GM12878 (cell line): Measurements from ENCODE around the gene BAZ2A. TPM values are rescaled to one million over a fixed set of nuclear protein-coding genes. Genes with fewer than 3 reads are reported as not detected.

Experiments used
- ATAC-seq: fragments of 200-7000 bp; cut with Tn5 transposase; 3 replicates; pipeline ENCODE4 v1.9.1; 2020; ENCODE audit warnings: mild to moderate bottlenecking, moderate library complexity
- BruUV-seq: library from RNA; stranded (reverse); fragments of 400-500 nt; replicated peaks from 2 replicates; lab custom pipeline; 2021; lab: Mats Ljungman, UMichigan
- CTCF ChIA-PET: fragments of 300-600 bp; sonication (Branson Sonifier 250); formaldehyde crosslinking; extraction: SDS; loops from one replicate; lab custom pipeline; 2021; ENCODE audit warnings: inconsistent platforms; lab: Yijun Ruan, JAX
- POLR2A ChIA-PET: fragments of 350-600 bp; formaldehyde crosslinking; extraction: SDS; loops from one replicate; lab custom pipeline; 2021; ENCODE audit warnings: inconsistent platforms; lab: Charles Lee
- RAD21 ChIA-PET: fragments of 300-600 bp; sonication (Branson Sonifier 250); formaldehyde crosslinking; loops from one replicate; lab custom pipeline; 2023; ENCODE audit warnings: antibody characterized with exemption; ENCODE audit not compliant: unreplicated experiment; lab: Charles Lee
- SMC1A ChIA-PET: fragments of 300-600 bp; sonication (Branson Sonifier 250); formaldehyde crosslinking; loops from one replicate; lab custom pipeline; 2023; ENCODE audit not compliant: unreplicated experiment, uncharacterized antibody; lab: Charles Lee
- DNase-seq: peaks from one replicate; pipeline ENCODE4 v3.0.0-alpha.2; 2011; ENCODE audit warnings: low read depth, low spot score
- FAIRE-seq: peaks from 3 replicates; lab custom pipeline; 2011; peaks lifted over from hg19 to GRCh38; lab: Jason Lieb, UNC
- H2AFZ ChIP-seq: 2 replicates; pipeline ENCODE4 v1.6.0; 2011; ENCODE audit warnings: low read depth, low read length, control low read depth; ENCODE audit not compliant: control insufficient read depth
- H3K27ac ChIP-seq: 2 replicates; pipeline ENCODE4 v1.5.1; 2011; ENCODE audit warnings: control low read depth; ENCODE audit not compliant: control insufficient read depth, insufficient read depth
- H3K27me3 ChIP-seq, 2 experiments: replicated peaks in 1 of 2; 2 replicates each; pipeline versions ENCODE4 v1.6.0 to v1.6.1; 2011; ENCODE audit warnings: low read length in 1 of 2; ENCODE audit not compliant: control insufficient read depth in 2 of 2, insufficient read depth in 2 of 2
- H3K36me3 ChIP-seq, 2 experiments: 2 replicates each; pipeline ENCODE4 v1.5.1; 2011; ENCODE audit warnings: low read length in 1 of 2; ENCODE audit not compliant: control insufficient read depth in 2 of 2, insufficient read depth in 2 of 2
- H3K4me1 ChIP-seq: 2 replicates; pipeline ENCODE4 v1.6.1; 2011; ENCODE audit warnings: mild to moderate bottlenecking, low read length, moderate library complexity, mixed read lengths; ENCODE audit not compliant: control insufficient read depth, insufficient read depth
- H3K4me2 ChIP-seq: 2 replicates; pipeline ENCODE4 v1.6.0; 2011; ENCODE audit warnings: control low read depth; ENCODE audit not compliant: control insufficient read depth, insufficient read depth
- H3K4me3 ChIP-seq: fragments of 200-600 bp; sonication (generic); 2 replicates; pipeline ENCODE4 v1.5.1; 2016
- H3K79me2 ChIP-seq: 2 replicates; pipeline ENCODE4 v1.6.0; 2011; ENCODE audit warnings: low read length; ENCODE audit not compliant: control insufficient read depth, insufficient read depth
- H3K9ac ChIP-seq: 2 replicates; pipeline ENCODE4 v1.8.0; 2011; ENCODE audit warnings: low read length, control low read depth, mixed read lengths; ENCODE audit not compliant: control insufficient read depth, insufficient read depth
- H3K9me3 ChIP-seq: replicated peaks from 3 replicates; pipeline ENCODE4 v1.5.1; 2011; ENCODE audit warnings: mild to moderate bottlenecking, low read length; ENCODE audit not compliant: control insufficient read depth, insufficient read depth
- H4K20me1 ChIP-seq: 2 replicates; pipeline ENCODE4 v1.6.0; 2011; ENCODE audit not compliant: control insufficient read depth, insufficient read depth
- GATAD2B ChIP-seq: fragments of 450-650 bp; conservative IDR thresholded peaks from 2 replicates; pipeline ENCODE4 v1.6.1; 2017; ENCODE audit warnings: low read depth, mild to moderate bottlenecking, moderate library complexity
- IRF4 ChIP-seq: IDR thresholded peaks from 2 replicates; pipeline ENCODE4 v1.6.1; 2011; ENCODE audit warnings: low read depth, low read length
- NR2F1 ChIP-seq: fragments of 450-650 bp; conservative IDR thresholded peaks from 2 replicates; pipeline ENCODE4 v1.6.1; 2017; ENCODE audit warnings: mild to moderate bottlenecking
- RCOR1 ChIP-seq: conservative IDR thresholded peaks from 2 replicates; pipeline ENCODE4 v1.6.1; 2012; ENCODE audit warnings: low read depth, low read length, improper control_type of control experiment
- SMC3 ChIP-seq: IDR thresholded peaks from 2 replicates; pipeline ENCODE4 v1.6.1; 2011; ENCODE audit warnings: low read length, improper control_type of control experiment, borderline replicate concordance
- SUPT20H ChIP-seq: IDR thresholded peaks from 2 replicates; pipeline ENCODE4 v1.6.1; 2011; ENCODE audit warnings: low read depth, mild to moderate bottlenecking, low read length, moderate library complexity, borderline replicate concordance; ENCODE audit not compliant: control insufficient read depth
- TCF3 ChIP-seq: IDR thresholded peaks from 2 replicates; pipeline ENCODE4 v1.6.1; 2012; ENCODE audit warnings: low read depth, mild to moderate bottlenecking, low read length, borderline replicate concordance; ENCODE audit not compliant: insufficient read depth
- WRNIP1 ChIP-seq: IDR thresholded peaks from 2 replicates; pipeline ENCODE4 v1.6.1; 2011; ENCODE audit warnings: low read depth, low read length, improper control_type of control experiment, borderline replicate concordance
- ZNF384 ChIP-seq: IDR thresholded peaks from 2 replicates; pipeline ENCODE4 v1.6.1; 2012; ENCODE audit warnings: low read depth, mild to moderate bottlenecking, low read length, improper control_type of control experiment, borderline replicate concordance
- WGBS: methylation state at CpG from one replicate; pipeline ENCODE4 v1.1.6; 2016; ENCODE audit warnings: low lambda C conversion rate; ENCODE audit not compliant: insufficient replicate concordance, insufficient coverage; ENCODE audit errors: missing lambda C conversion rate; 5-methylcytosine and 5-hydroxymethylcytosine counted together
- in situ Hi-C: fragments of 300-500 bp; cut with MboI; formaldehyde crosslinking; loops from 9 replicates; pipeline ENCODE4 v1.14.3; 2018; ENCODE audit warnings: mixed read lengths
- intact Hi-C: fragments of 100-400 bp; cut with micrococcal nuclease; formaldehyde crosslinking; loops from one replicate; pipeline ENCODE4 v1.14.2; 2022; ENCODE audit not compliant: unreplicated experiment
- polyA plus RNA-seq, 11 experiments: library from polyadenylated mRNA; depleted of rRNA in 4 of 11; unstranded in 6 of 11; stranded (reverse) in 5 of 11; fragments of >200 nt; fragmentation: Nextera tagmentation in 4 of 11; fragmentation: Illumina TruSeq in 1 of 11; extraction: Ambion mirVana in 4 of 11; extraction: Trizol in 1 of 11; gene quantifications; 1 replicate in 1 of 11; 2 replicates in 10 of 11; pipeline versions ENCODE4 v1.2.1 to v1.2.3, GENCODE V29; 2011 to 2016; ENCODE audit warnings: inconsistent platforms in 2 of 11, missing spikeins in 2 of 11, low read depth in 1 of 11
- total RNA-seq, 4 experiments: library from RNA; depleted of rRNA in 3 of 4; stranded (reverse); fragments of >200 nt in 3 of 4; fragmentation: Illumina TruSeq in 1 of 4; extraction: Trizol in 1 of 4; gene quantifications; 2 replicates each; pipeline versions ENCODE4 v1.2.1 to v1.2.3, GENCODE V29; 2013 to 2021

BAZ2A gene
- total and polyA plus RNA-seq, 10 of the 15 experiments (the other 5 are each of a cell fraction or from before 2014, with no cell fraction given): 4.8 to 90.2 (median 29.9) TPM

DNA sequence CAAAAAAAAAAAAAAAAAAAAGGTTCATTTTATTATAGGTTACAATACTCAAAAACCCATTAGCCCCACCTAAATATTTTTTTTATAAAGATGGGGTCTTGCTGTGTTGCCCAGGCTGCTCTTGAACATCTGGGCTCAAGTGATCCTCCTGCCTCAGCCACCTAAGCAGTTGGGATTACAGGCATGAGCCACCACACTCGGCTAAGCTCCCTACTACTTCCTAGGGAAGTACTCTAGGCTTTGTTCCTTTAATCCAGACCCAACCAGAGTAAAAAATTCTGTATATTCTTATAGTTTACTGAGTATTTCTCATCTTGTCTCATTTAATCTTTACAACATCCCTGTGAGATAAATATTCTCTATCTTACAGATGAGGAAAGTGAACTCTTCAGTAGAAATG lies 57.8 kb downstream of the BAZ2A start:
- Histone ChIP-seq H4K20me1 (no peaks in the 10 kb centered on the region), H3K4me3 (no peak overlapping the region)

DNA sequence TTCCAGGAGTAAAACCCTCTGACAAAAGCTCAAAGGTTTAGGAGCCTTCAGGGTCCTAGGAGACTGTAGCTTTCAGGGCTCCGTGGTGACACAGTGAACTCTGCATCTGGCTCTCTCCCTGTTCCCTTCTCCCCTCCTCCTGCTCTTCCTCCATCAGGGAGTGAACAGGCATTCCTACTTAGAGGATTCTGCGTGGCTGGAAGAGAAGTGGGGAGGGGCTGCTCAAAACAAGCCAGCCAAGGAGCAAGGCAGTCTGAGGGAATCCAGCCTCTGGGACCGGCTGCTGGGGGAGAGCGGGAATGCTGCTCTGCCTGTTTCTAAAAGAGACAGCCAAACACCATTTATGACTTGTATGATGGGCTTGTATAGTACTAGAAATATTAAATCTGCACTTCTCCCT lies 59.0 kb downstream of the BAZ2A start:
- FAIRE-seq: no peak
- ChIA-PET SMC1A (interaction anchor here (0.9 to 2.8 kb wide), 2 partner anchors 50 to 57 kb away, joined by 3 to 8 read pairs; partner anchors contain the start of gene RBMS2), CTCF (interaction anchor here (1.0 to 3.6 kb wide), 3 partner anchors 58 to 65 kb away, joined by 5 to 28 read pairs (median 6); no protein-coding TSS in a partner anchor), RAD21 (interaction anchor here (0.9 to 1.2 kb wide), 2 partner anchors 57 to 66 kb away, joined by 3 to 4 read pairs; no protein-coding TSS in a partner anchor)
- no peak overlapping the region for H3K27ac ChIP-seq
- WGBS: 69% methylated on average over 4 of the region's 4 CpGs
- in situ Hi-C loops: no loop called here
- intact Hi-C loops: no loop called here
- H3K9ac ChIP-seq: no peak overlapping the region
- no peak for ATAC-seq
- peaks cover 10% of the 10 kb centered on the region for H3K4me1 ChIP-seq
- H4K20me1 ChIP-seq: no peaks in the 10 kb centered on the region
- no peak overlapping the region for H2AFZ ChIP-seq
- H3K79me2 ChIP-seq: no peaks in the 10 kb centered on the region
- no peak overlapping the region for H3K4me3 ChIP-seq
- no peak for TF ChIP-seq NR2F1
- TF ChIP-seq TCF3: no peak
- TF ChIP-seq ZNF384: no peak
- no peak for TF ChIP-seq SMC3
- no peak for TF ChIP-seq SUPT20H
- TF ChIP-seq, all 136 proteins: peak for 0
- no peaks in the 10 kb centered on the region for H3K36me3 ChIP-seq
- H3K27me3 ChIP-seq: no peaks in the 10 kb centered on the region
- no TSS peak for BruUV-seq
- POLR2A ChIA-PET: no interaction called here
- no peak overlapping the region for H3K4me2 ChIP-seq
- no peaks in the 10 kb centered on the region for H3K9me3 ChIP-seq
- DNase-seq: no peak

More for the DNA sequence above, 57.8 kb downstream of the BAZ2A start:
- Histone ChIP-seq H3K79me2 (no peaks in the 10 kb centered on the region), H3K27ac (no peak overlapping the region), H3K4me2 (no peak overlapping the region), H3K36me3 (no peaks in the 10 kb centered on the region), H3K4me1 (peaks cover 10% of the 10 kb centered on the region), H3K9ac (no peak overlapping the region), H2AFZ (no peak overlapping the region), H3K27me3 (no peaks in the 10 kb centered on the region), H3K9me3 (no peaks in the 10 kb centered on the region)
- ChIA-PET POLR2A (interaction anchor here (0.7 kb wide), 1 partner anchor 371 kb away, joined by 3 read pairs; no protein-coding TSS in a partner anchor), RAD21 (no interaction called here), SMC1A (interaction anchor here (1.6 to 3.0 kb wide), 2 partner anchors 31 to 58 kb away, joined by 4 to 25 read pairs; no protein-coding TSS in a partner anchor), CTCF (interaction anchor here (0.5 to 6.8 kb wide), 10 partner anchors 17 to 533 kb away, joined by 3 to 56 read pairs (median 5); no protein-coding TSS in a partner anchor)
- ATAC-seq (no peak), DNase-seq (no peak), FAIRE-seq (no peak)
- in situ Hi-C loops (no loop called here), intact Hi-C loops (no loop called here)
- WGBS: 0% methylated on average over 1 of the region's 1 CpG
- TF ChIP-seq IRF4: no peak
- TF ChIP-seq RCOR1: no peak
- TF ChIP-seq SUPT20H: no peak
- TF ChIP-seq GATAD2B: no peak
- no peak for TF ChIP-seq WRNIP1
- BruUV-seq: no TSS peak
